ENCODE data around the gene OR9Q1. TPM values are rescaled to one million over a fixed set of nuclear protein-coding genes. Genes with fewer than 3 reads are reported as not detected.
A peak's percentile ranks its signal among the peaks of the same experiment; 100 is the strongest.

OR9Q1 gene
- total and polyA plus RNA-seq, 2 of the 13 experiments (the other 11 are each of a cell fraction or from before 2014, with no cell fraction given): not detected

GRCh38 chr11:58060939-58061672 lies 37.4 kb downstream of the OR9Q1 start (continued):
- no peak for TF ChIP-seq BCLAF1 (IDR thresholded peaks at IDR 0.05)
- TF ChIP-seq ZNF775 (CRISPR knock-in tag; IDR thresholded peaks at IDR 0.05; ENCODE audit: borderline replicate concordance): no peak
- TF ChIP-seq ZNF430 (CRISPR knock-in tag; IDR thresholded peaks at IDR 0.05): no peak
- TF ChIP-seq NR2F2 (IDR thresholded peaks at IDR 0.05; ENCODE audit: borderline replicate concordance, low read depth): no peak; the same call in 1 of the 2 replicates
- no peak for TF ChIP-seq E2F5 (CRISPR knock-in tag; conservative IDR thresholded peaks at IDR 0.05)
- no peak for TF ChIP-seq ZNF121 (CRISPR knock-in tag; IDR thresholded peaks at IDR 0.05)
- TF ChIP-seq ZFP36L1 (CRISPR knock-in tag; IDR thresholded peaks at IDR 0.05): no peak
- no peak for TF ChIP-seq SIN3B (IDR thresholded peaks at IDR 0.05; ENCODE audit: low read length)
- TF ChIP-seq NR2C2 (CRISPR knock-in tag; IDR thresholded peaks at IDR 0.05; ENCODE audit: borderline replicate concordance): no peak
- TF ChIP-seq CHD2 (IDR thresholded peaks at IDR 0.05; ENCODE audit: low read depth, low read length): no peak
- TF ChIP-seq SOX13 (IDR thresholded peaks at IDR 0.05): peak; percentile 73
- peak in 1 of 2 experiments; percentile 99; a peak in 2 of 4 replicates for TF ChIP-seq SOX13 (CRISPR knock-in tag; conservative IDR thresholded peaks at IDR 0.05 in 1 of 2, IDR thresholded peaks at IDR 0.05 in 1 of 2)
- TF ChIP-seq ZNF318 (CRISPR knock-in tag; IDR thresholded peaks at IDR 0.05): no peak
- TF ChIP-seq NFE2L2 (IDR thresholded peaks at IDR 0.05; ENCODE audit: low read length): no peak
- no peak for TF ChIP-seq PHB2 (IDR thresholded peaks at IDR 0.05; ENCODE audit: partially characterized antibody)
- TF ChIP-seq ZNF740 (CRISPR knock-in tag; IDR thresholded peaks at IDR 0.05): no peak
- no peak for TF ChIP-seq POLR2A (IDR thresholded peaks at IDR 0.05; ENCODE audit: insufficient read depth in 1 of 2, low read depth in 2 of 2, low read length in 2 of 2)
- no peak for TF ChIP-seq ZNF777 (CRISPR knock-in tag; IDR thresholded peaks at IDR 0.05)
- no peak for TF ChIP-seq ARID2 (CRISPR knock-in tag; IDR thresholded peaks at IDR 0.05; ENCODE audit: borderline replicate concordance)
